GM21529 (cell line): ENCODE data around the gene CUBN.
A peak's percentile ranks its signal among the peaks of the same experiment; 100 is the strongest.

ENCODE experiments used
- ATAC-seq: cut with Tn5 transposase; IDR thresholded peaks from one replicate; pipeline ENCODE4 v1.9.1; 2021; ENCODE audit not compliant: unreplicated experiment

The CUBN gene

GRCh38 chr10:17043586-17043985, 86.0 kb downstream of the CUBN start:
- ATAC-seq, result no peak

GRCh38 chr10:17041626-17042520, 87.7 kb downstream of the CUBN start:
- no peak for ATAC-seq

- ATAC-seq, result no peak
These were observed 91.0 kb downstream of the CUBN start for GRCh38 chr10:17038627-17039026.

- no peak for ATAC-seq
These were observed 91.7 kb downstream of the CUBN start for GRCh38 chr10:17037910-17038309.

- no peak for ATAC-seq
These were observed 94.2 kb downstream of the CUBN start for GRCh38 chr10:17035446-17035845.

- ATAC-seq, result no peak
These were observed 95.9 kb downstream of the CUBN start for GRCh38 chr10:17033529-17034260.

- ATAC-seq, result no peak
These were observed 97.7 kb downstream of the CUBN start for GRCh38 chr10:17031637-17032635.

- peak; percentile 45 for ATAC-seq
These were observed 99.9 kb downstream of the CUBN start for GRCh38 chr10:17029581-17030271.

GRCh38 chr10:17029239-17029580, 100.4 kb downstream of the CUBN start:
- no peak for ATAC-seq

- no peak for ATAC-seq
These were observed 100.8 kb downstream of the CUBN start for GRCh38 chr10:17028798-17029197.

- ATAC-seq, result peak; percentile 49
These were observed 102.7 kb downstream of the CUBN start for GRCh38 chr10:17026686-17027485.

GRCh38 chr10:17025444-17026295, 103.9 kb downstream of the CUBN start:
- ATAC-seq, result no peak

- no peak for ATAC-seq
These were observed 105.2 kb downstream of the CUBN start for GRCh38 chr10:17024461-17024860.

- ATAC-seq, result peak; percentile 94
These were observed 106.0 kb downstream of the CUBN start for GRCh38 chr10:17023386-17024298.

GRCh38 chr10:17022896-17023295, 106.7 kb downstream of the CUBN start:
- ATAC-seq, result no peak

GRCh38 chr10:17022466-17022825, 107.2 kb downstream of the CUBN start:
- no peak for ATAC-seq

GRCh38 chr10:17021656-17022465, 107.8 kb downstream of the CUBN start:
- ATAC-seq, result no peak
